ENCODE data around the gene BCAS3.

The BCAS3 gene

DNA sequence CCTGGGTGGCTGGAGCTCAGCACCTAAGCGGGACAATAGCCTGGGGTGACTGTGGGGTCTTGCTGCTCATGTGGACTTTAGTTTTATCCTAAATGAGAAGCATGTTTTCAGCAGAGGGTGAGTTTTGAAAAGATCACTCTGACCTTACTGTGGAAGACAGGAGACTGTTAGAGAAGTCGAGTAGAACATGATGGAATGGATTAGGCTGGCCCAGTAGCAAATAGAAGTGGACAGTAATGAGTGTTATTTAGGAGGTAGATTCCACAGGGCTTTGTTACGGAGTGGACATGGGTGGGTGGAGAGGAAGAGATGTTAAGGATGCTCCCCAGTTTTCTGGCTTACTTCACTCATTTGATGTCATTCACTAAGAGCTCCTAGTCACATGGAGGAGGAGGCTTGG, 648.7 kb downstream of the BCAS3 start:
- DNase-seq = no peak

DNA sequence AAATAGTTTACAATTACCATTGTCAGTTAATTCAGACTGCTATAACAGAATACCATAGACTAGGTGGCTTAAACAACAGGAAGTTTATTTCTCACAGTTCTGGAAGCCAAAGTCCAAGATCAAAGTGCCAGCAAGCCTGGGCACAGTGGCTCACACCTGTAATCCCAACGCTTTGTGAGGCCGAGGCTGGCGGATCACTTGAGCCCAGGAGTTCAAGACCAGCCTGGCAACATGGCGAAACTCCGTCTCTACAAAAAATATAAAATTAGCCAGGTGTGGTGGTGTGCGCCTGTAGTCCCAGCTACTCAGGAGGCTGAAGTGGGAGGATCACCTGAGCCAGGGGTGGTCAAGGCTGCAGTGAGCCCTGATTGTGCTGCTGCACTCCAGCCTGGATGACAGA, 650.7 kb downstream of the BCAS3 start:
- no peak for DNase-seq

DNA sequence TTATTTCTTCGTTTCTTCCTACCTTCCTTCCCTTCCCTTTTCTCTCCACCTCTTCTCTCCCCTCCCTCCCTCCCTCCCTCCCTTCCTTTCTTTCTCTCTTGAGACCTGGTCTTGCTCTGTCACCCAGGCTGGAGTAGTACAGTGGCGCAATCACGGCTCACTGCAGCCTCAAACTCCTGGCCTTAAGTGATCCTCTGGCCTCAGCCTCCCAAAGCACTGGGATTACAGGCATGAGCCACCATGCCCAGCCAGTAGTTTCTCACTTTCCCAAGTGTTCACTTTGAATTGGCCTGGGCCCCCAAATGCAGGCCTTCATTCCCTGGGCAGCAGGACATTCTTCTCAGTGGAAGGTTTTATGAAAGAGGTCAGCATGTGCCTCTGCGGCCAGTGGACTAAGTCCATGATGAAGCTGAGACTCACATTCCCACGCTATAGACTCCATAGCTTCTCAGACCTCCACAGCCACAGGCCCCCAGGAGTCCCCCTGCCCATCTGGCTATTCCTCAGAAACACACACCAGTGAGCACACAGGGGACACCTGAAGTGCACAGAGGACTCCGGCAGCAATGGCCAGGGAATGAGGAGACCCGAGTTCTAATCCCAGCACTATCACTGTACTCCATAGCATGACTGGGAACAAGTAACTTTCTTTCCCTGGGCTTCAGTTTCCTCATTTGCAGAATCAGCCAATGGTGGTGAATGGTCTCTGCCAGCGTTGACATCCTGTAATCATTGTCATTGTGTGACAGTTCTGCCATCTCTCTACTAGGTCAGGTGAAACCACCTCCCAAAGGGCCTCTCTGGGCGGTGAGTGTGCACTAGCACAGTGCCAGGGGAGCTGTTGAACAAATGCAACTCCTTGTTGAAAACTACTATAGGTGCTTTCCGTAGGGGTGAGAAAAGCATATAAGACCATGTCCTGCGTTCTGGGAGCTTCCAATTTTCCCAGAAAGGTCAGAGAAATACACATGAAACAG, 652.8 kb downstream of the BCAS3 start:
- DNase-seq = no peak

DNA sequence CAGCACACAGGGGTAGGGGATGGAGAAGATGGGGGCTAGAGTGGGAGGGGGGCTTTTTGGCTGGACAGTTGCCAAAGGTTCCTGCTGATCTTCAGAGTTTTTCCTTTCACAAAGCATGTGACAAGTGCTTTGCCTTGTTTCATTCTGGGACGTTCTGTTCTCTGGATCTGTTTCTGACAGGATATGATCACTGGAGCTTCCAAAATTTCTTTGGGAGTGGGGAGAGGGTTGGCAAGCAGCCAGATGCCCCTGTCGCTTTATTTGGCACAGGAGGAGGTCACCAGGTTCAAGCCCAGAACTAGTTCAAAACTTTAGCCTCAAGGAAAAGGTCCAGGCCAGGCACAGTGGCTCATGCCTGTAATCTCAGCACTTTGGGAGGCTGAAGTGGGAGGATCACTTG, 653.5 kb downstream of the BCAS3 start:
- DNase-seq = no peak

DNA sequence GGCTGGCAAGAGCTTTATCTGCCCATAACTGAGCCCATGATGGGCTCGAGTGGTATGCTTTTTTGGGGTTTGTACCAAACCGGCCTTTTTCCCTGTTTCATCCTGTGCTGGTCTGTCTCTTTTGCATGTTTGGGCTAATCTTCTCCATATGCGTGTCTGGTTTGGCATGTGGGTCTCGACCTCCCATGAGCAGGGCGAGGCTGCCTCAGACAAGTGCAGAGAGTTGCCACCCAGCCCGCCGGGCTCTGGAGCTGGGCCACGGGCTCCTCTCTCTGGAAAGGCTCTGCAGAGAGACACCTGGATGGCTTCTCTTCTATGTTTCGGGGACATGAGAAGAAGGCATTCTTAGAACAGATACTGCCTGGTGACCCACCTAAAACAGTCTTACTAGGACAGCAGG, 654.2 kb downstream of the BCAS3 start:
- no peak for DNase-seq

DNA sequence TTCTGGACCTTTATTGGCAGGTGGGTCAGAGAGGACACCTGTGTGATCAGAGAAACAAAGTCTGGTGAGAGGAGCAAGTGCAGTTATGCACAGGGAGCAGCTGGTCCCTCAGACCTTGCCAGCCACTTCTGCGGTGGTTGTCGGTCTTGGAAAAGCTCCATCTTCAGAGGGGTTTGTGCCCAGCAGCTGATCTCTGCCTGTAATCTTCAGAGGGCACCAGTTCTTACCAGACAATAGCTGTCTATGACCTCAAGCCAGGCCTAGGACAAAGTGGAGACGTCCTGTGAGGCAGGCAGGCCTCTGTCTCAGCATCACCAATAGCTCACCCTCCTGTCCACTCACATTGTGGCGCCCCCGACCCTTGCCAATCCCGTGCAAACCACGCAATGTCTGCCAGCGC, 655.5 kb downstream of the BCAS3 start:
- no peak for DNase-seq

DNA sequence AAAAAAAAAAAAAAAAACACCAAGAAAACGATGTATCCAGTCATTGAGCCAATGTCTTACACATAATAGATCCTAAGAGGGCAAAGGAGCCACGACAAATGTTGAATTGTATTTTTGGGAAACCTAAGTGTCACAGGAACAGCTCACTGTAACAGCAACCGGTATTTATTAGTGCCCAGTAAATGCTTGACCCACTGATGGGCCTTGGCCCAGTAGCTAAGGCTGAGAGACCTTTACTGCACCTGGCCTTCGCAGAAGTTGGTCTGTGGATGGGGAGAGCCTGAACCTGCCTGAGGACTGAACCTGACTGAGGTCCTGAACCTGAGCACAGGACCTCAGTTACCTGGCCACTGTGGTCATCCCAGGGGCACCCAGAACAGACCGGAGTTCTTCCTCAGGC, 657.0 kb downstream of the BCAS3 start:
- no peak for DNase-seq

DNA sequence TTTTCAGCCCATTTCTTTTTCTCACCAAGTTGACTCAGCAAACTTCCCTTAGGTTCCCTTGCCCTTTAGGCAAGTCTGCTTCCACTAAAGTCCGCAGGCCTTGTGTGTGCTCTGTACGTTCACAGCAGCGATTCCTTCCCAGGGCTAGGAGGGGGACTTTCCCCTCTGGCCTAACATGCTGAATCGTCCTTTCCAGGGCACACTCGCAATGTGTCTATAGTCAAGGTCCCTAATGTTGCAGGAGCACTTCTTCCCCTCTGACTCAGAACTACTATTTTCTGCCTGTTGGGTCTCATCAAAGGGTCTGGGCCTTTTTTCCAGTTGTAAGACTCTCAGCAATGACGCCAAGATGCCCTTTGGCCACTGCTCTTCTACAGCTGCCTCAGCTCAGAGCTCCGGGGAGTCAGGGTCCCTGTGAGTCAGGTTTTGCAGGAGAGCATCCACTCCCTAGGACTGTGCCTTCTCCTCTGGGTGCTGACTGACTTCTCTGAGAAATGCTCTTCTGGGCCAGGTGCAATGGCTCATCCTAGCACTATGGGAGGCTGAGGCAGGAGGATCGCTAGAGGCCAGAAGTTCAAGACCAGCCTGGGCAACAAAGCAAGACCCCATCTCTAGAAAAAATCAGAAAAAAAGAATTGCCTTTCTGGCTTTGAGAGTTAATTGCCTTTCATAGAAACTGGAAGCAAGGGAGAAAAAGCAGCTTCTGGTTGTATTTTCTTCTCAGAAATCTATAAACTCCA, 657.6 kb downstream of the BCAS3 start:
- no peak for DNase-seq

DNA sequence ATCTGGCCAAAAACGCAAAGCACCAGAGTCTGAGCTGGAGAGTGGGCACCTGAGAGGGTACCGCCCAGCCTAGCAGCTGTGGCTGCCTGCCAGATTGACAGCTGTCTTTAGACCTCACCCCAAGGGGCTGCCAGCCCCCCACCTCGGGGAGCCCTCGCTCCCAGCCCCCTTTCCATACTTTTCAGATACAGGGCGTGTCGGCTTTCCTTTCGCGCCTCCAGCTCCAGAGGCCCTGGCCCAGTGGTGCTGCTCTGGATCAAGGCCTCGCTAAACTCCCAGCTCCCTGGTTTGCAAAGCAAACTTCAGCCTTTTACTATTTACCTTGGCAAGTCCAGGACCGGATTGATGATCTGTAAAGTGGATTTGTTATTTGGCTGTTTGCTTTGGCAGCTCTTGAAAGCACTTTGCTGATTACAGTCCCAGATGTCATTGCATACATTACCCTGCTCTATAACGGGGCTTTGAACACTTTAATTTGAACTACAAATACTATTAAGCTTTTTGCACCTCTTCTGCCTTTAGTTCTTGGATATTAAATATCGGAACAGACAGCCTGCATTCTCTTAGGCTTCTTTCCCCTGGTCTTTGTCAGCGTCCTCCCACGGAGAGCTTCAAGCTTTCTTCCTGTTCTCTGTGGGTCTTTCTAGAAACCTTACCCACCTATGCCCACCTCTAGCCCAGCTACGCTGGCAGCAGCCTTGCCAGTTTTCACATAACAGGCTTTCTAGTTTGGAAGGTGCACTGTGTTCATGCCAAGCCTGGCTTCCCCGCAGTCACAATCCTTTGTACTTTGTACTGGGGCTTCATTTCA, 658.4 kb downstream of the BCAS3 start:
- no peak for DNase-seq

DNA sequence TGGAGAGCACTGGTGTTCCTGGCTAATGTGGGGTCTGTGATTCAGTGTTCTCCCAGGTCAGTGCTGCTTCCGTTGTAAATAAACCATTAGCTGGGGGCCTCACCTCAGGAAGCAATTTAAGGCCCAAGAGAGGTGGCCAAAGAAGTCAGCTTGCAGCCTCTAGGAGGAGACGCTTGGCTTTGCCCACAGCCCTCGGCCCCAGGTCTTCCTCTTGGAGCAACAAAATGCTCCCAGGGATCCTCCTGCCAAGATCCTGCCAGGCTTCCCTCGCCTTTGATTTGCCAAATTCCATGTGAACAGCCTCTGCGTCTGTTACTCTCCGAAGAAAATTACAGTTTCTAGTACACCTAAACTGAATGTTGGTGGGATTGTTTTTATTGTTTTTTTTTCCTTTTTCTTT, 659.6 kb downstream of the BCAS3 start:
- DNase-seq = no peak

DNA sequence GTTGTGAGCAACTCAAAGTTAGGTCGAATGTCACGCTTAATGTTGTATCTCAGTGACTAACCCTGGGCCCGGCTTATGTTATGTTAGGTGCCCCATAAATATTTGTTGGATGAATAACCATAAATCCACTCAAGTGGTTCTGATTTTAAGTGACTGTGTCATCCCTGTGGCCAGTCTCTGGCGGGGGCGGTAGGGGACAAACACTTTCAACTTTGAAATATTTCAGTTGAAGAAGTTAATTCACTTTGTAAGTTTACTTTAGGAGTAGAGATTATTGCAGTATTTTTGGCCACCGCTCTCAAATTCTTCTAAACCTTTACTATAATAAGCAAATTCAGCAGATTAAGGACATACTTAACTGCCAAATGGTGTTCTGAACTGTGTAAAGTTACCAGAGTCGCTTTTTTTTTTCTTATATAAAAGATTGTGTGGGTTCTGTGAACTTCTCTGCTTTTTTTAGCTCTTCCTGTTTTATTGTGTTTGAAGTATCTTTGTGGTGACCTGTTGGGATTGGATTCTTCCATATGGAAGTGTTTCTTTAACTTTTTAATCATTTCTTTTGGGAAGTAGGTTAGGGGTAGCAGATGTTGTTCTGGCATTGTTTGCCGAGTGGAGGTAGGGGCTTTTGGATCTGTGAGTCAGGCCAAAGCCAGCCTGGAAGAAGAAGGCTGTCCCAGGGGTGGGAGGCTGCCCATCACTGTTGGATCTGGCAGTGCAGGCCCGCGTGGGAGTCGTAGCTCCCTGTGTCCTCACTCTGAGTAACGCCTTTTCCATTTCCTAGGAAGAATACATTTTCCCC, 660.5 kb downstream of the BCAS3 start:
- no peak for DNase-seq

DNA sequence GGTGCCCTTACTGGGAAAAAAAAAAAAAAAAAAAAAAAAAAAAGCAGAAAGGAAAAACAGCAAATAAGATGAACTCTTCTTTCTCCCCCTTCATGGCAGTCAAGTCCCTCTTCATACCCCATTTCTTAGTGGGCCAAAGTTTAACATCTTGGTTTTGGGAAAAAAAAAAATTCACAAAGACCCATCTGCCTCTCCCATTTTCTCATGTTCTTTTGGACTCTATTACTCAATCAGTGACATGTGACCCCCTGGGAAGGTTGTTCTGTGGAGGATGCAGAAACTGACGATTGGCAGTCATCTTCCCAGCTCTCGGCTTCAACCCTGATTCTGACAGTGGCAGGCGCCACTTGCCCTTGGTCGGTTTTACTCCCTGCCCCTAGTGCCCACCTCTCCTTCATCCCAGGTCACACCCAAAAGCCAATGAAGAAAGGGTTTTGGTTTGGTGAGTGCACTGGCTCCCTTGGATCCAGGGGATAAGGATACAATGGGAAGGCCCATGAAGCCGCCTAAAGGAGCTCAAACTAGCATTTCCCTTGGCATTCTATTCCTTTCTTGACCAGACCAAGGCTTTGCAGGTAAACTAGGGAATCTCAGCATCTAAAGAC, 661.3 kb downstream of the BCAS3 start:
- DNase-seq = no peak

DNA sequence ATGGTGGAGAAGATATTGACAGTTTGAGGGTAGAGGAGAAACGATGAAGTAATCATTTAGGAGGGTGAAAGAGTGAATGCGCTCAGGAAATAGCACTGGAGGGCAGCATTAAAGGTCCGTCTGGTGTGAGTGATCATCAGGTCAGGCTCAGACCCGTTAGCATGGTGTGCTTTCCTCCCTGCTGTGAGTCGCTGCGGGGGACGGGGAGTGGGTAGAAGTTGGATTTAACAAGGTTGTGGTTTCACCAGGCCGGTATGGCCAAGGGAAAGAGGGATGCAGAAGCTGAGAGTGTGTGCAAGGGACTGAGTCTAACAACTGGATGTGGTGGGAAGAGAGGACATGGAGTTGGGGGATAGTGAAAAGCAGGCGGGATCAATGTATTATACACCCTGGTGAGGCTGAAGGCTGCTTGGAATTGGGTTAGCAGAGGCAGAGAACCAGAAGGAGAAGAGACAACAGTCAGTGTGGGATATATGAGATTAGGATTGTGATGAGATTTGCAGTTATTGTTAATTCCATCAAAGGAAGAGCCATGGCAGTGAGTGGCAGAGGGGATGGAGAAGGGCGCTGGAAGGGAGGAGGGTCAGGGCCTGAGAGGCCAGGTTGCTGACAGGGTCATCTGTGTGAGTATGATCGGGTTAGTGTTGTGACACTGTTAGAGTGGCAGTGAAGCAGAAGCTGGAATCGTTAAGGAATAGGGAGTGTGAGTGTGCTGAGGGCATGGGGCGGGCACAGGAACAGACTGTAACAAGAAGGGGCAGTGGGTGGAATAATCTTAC, 663.0 kb downstream of the BCAS3 start:
- no peak for DNase-seq

DNA sequence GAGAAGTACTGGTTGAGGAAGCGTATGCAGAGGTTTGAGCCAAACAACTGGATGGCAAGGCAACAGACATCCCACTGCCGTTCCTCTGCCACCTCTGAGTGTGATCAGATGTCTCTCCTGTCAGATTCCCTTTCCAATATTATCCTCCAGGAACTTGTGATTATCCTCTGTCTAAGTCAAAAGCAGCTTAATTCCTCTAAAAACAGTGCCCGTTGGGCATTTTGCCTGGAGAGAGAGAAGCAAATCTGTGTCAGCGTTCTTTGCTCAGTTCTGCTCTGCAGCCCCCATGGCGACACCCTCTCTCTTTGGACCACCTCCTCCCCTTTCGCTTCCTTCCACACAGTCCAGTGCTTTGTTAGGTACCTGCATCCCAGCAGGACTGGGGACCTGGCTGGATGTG, 665.9 kb downstream of the BCAS3 start:
- DNase-seq = no peak

DNA sequence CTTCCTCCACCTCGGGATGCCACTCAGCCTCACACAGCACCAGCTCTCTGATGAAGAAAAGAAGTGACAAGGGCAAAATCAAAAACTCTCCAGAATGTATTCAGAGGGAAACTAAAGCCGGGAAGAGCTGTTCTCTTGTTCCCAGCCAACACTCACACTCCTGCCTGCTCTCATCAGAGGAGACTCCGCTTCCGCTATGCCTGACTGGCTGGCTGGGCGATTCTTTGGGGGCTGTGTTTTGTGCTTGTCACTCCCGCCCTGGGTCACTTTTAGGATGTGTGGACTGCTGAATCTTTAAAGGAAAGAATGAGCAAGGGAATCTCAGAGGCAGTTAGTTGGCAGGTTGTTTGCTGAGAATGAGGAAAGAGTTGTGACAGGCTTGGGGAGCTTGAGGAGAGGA, 667.4 kb downstream of the BCAS3 start:
- no peak for DNase-seq

DNA sequence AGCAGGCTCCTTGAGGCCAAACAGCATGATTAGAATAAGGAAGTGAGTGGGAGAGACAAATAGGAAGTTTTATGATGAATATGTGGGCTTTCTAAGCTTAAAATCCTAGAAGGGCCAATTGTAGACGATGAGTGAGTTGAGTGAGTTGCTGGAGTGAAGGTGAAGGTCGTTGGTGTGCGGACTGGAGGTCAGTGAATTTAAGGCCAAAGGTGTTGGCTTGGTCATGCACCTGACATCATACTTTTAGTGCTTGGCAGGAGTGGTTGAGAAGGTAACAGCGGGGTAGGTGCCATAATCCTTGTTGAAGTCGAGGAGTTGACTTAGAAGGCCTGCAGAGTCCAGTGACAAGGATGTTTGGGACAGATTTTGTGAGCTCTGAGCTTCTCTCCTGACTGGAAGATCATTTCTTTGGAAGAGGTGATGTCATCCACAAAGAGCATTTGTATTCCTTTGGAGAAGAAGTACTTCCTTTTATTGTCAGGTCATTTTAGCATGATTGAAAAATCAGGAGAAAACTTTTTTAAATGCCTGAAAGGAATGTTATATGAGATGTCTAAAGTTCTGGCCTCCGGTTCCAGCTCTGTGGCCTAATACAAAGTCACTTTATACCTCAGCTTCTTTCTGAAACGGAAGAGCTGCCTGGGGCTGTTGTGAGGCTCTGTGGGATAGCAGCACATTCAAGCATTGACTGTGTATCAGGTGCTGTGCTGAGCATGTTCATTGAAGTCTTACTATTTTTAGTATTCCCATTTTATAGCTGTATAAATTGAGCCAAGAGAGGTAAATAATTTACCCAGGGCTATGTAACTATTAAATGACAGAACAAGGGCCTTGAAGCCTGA, 668.4 kb downstream of the BCAS3 start:
- no peak for DNase-seq

DNA sequence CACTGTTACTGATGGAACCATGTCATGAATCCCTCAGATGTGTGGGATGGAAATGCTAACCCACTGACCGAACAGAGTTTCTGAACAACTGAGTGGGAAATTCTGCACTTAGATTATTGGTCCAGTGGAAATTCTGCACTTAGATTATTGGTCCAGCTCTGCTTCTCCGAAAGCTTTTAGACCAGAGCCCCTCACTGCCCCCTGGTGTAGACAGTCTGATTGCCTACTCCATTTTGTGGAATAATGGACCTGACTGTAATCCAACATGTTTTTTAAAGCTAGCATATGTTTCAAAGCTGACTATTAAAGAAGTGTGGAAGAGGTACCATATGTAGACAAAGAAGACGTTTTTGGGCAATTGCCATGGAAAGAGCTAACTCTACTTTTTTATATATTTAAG, 671.7 kb downstream of the BCAS3 start:
- no peak for DNase-seq

DNA sequence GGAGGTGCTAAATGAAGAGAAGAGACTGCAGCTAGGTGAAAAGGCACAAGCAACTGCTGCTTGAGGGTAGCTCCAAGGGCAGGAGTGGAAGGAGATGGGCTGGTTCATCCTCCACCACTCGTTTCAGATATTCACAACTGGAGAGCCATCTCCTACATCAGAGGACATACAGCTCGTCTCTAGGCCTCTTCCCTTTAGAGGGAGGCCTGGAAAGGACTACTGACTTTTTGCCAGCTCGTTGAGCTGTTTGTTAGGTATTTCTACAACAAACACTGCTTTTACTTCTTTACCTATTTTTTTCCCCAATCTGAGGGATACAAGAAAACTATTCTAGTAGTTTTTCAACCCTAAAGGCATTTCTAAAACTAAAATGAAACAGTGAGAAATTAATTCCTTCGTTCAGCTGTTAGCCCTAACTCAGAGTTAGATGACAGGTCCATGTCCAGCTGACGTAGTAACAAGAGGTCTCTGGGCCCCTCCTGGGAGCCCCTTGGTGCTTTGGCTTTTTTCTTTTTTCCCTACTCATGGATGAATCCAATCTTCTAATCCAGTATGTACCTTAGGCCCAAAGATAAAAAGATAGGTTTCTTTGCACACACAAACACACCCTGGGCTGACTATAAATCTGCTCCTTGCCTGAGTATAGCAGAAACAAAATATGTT, 674.2 kb downstream of the BCAS3 start:
- no peak for DNase-seq

DNA sequence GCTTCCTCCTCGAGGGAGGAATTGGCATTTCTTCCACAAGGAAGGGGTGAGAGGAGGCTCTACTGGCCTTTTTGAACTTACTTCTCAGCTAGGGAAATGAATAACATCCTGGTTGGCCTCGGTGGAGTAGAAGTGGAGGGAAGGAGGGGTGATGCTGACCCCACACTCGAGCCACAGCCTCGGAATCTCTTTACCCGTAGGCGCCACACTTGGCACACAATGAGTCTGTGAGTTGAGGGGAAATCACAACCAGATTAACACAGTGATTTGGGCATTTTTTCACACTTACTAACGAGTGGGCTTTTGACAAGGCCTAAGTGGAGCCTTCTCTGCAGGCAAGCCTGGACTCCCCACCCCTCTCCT, 674.7 kb downstream of the BCAS3 start:
- no peak for DNase-seq
